Neural cell (in vitro differentiated cells): ENCODE data around the gene PLXDC2. TPM values are rescaled to one million over a fixed set of nuclear protein-coding genes. Genes with fewer than 3 reads are reported as not detected.

Experiments
- H2AFZ ChIP-seq: fragments of 200-600, 300-800 bp; sonication (generic), shearing (Covaris generic); 2 replicates; pipeline ENCODE4 v1.6.0; 2014; ENCODE audit warnings: low read depth, mild to moderate bottlenecking, antibody characterized with exemption, low read length, moderate library complexity
- H3F3A ChIP-seq: fragments of 200-600 bp; shearing (Covaris generic); 2 replicates; pipeline ENCODE4 v1.6.1; 2016; ENCODE audit warnings: mild to moderate bottlenecking, moderate library complexity, mixed read lengths, antibody characterized with exemption, low read length; ENCODE audit not compliant: insufficient read depth, poor library complexity, severe bottlenecking
- H3K27ac ChIP-seq: fragments of 200-600, 300-800 bp; sonication (generic), shearing (Covaris generic); 2 replicates; pipeline ENCODE4 v1.5.1; 2014; ENCODE audit warnings: mild to moderate bottlenecking, low read length, moderate library complexity
- H3K27me3 ChIP-seq: fragments of 300-800, 200-600 bp; sonication (generic), shearing (Covaris generic); 2 replicates; pipeline ENCODE4 v1.6.0; 2014; ENCODE audit warnings: mild to moderate bottlenecking, low read depth, low read length, moderate library complexity; ENCODE audit not compliant: insufficient read depth
- H3K36me3 ChIP-seq: fragments of 300-800, 200-600 bp; sonication (generic), shearing (Covaris generic); 2 replicates; pipeline ENCODE4 v1.5.1; 2014; ENCODE audit warnings: mild to moderate bottlenecking, antibody characterized with exemption, low read length, moderate library complexity; ENCODE audit not compliant: insufficient read depth
- H3K4me2 ChIP-seq: fragments of 300-800, 200-600 bp; sonication (generic), shearing (Covaris generic); 2 replicates; pipeline ENCODE4 v1.6.0; 2014; ENCODE audit warnings: mild to moderate bottlenecking, low read length
- H3K4me3 ChIP-seq: fragments of 300-800, 200-600 bp; sonication (generic), shearing (Covaris generic); 2 replicates; pipeline ENCODE4 v1.5.1; 2014; ENCODE audit warnings: mild to moderate bottlenecking, low read length, moderate library complexity
- H3K79me2 ChIP-seq: fragments of 200-600 bp; shearing (Covaris generic); replicated peaks from 2 replicates; pipeline ENCODE4 v1.6.0; 2014; ENCODE audit warnings: mild to moderate bottlenecking, low read length, moderate library complexity; ENCODE audit not compliant: insufficient read depth
- H3K9ac ChIP-seq: fragments of 300-800, 200-600 bp; sonication (generic), shearing (Covaris generic); 2 replicates; pipeline ENCODE4 v1.6.1; 2016; ENCODE audit warnings: mild to moderate bottlenecking, low read length, mixed read lengths
- H3K9me2 ChIP-seq: fragments of 200-600 bp; shearing (Covaris generic); 2 replicates; pipeline ENCODE4 v1.6.1; 2016; ENCODE audit warnings: mild to moderate bottlenecking, low read length, mixed read lengths; ENCODE audit not compliant: insufficient read depth
- H3K9me3 ChIP-seq: fragments of 200-600, 300-800 bp; sonication (generic), shearing (Covaris generic); 2 replicates; pipeline ENCODE4 v1.6.1; 2016; ENCODE audit warnings: mild to moderate bottlenecking, mixed run types, low read length, moderate library complexity, mixed read lengths
- H4K20me1 ChIP-seq: fragments of 200-600 bp; shearing (Covaris generic); 2 replicates; pipeline ENCODE4 v1.6.1; 2016; ENCODE audit warnings: mild to moderate bottlenecking, mixed run types; ENCODE audit not compliant: insufficient read depth
- EP300 ChIP-seq: fragments of 450-650 bp; conservative IDR thresholded peaks from 2 replicates; pipeline ENCODE4 v1.6.1; 2014; ENCODE audit warnings: antibody characterized with exemption, mild to moderate bottlenecking, moderate library complexity; ENCODE audit not compliant: poor library complexity, severe bottlenecking
- EZH2 ChIP-seq: fragments of 200-600, 300-800 bp; shearing (Covaris generic), sonication (generic); IDR thresholded peaks from 2 replicates; pipeline ENCODE4 v1.6.1; 2014; ENCODE audit warnings: antibody characterized with exemption, low read length, borderline replicate concordance, mild to moderate bottlenecking; ENCODE audit not compliant: insufficient read depth, poor library complexity, severe bottlenecking
- MXI1 ChIP-seq: fragments of 450-650 bp; conservative IDR thresholded peaks from 2 replicates; pipeline ENCODE4 v1.6.1; 2014; ENCODE audit warnings: antibody characterized with exemption, mild to moderate bottlenecking; ENCODE audit not compliant: poor library complexity, severe bottlenecking
- POLR2AphosphoS5 ChIP-seq: IDR thresholded peaks from 2 replicates; pipeline ENCODE4 v1.6.1; 2012
- RAD21 ChIP-seq: fragments of 450-650 bp; conservative IDR thresholded peaks from 2 replicates; pipeline ENCODE4 v1.6.1; 2014; ENCODE audit warnings: antibody characterized with exemption, mild to moderate bottlenecking, moderate library complexity
- REST ChIP-seq: IDR thresholded peaks from 2 replicates; pipeline ENCODE4 v1.6.1; 2012; ENCODE audit warnings: borderline replicate concordance
- SMC3 ChIP-seq: fragments of 450-650 bp; conservative IDR thresholded peaks from 2 replicates; pipeline ENCODE4 v1.6.1; 2014; ENCODE audit warnings: antibody characterized with exemption, mild to moderate bottlenecking, moderate library complexity; ENCODE audit not compliant: poor library complexity
- TAF1 ChIP-seq: IDR thresholded peaks from 2 replicates; pipeline ENCODE4 v1.6.1; 2012; ENCODE audit warnings: low read depth
- polyA plus RNA-seq: library from polyadenylated mRNA; depleted of rRNA; stranded (reverse); fragments of >200 nt; gene quantifications from 2 replicates; pipeline ENCODE4 v1.2.3, GENCODE V29; 2014
- TF ChIP-seq, protein P1 (sequence below): fragments of 450-650 bp; IDR thresholded peaks from 2 replicates; pipeline ENCODE4 v1.5.1; 2014; ENCODE audit warnings: antibody characterized with exemption, mild to moderate bottlenecking, moderate library complexity; ENCODE audit not compliant: poor library complexity, severe bottlenecking

PLXDC2 gene
- polyA plus RNA-seq, 1 donor from 2014 or later: 2.3 TPM

DNA sequence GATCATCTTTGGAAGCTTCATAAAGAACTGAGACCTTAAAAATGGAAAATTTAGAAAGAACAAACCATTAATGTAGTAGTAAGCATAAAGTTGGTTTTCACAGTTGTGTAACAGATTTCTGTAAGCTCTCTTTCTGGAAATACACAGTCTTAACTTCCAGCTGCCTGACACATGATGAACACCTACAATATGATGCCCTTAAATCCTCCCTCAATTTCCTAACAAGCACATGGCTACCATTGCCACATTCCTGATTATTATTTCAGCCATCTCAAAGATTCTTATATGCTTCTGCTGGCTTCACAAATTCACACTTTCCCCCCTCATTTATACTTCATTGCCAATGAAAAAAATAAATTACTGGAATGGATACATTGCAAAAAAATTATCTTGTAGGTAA lies 49.4 kb downstream of the PLXDC2 start:
- Histone ChIP-seq H3K9ac (no peak overlapping the region), H3K36me3 (no peaks in the 10 kb centered on the region), H3K27ac (no peak overlapping the region)

GRCh38 chr10:19869370-19869769 lies 53.1 kb downstream of the PLXDC2 start:
- no peaks in the 10 kb centered on the region for H3F3A ChIP-seq
- H2AFZ ChIP-seq: no peak overlapping the region
- H3K9ac ChIP-seq: no peak overlapping the region
- TF ChIP-seq, protein P1, sequence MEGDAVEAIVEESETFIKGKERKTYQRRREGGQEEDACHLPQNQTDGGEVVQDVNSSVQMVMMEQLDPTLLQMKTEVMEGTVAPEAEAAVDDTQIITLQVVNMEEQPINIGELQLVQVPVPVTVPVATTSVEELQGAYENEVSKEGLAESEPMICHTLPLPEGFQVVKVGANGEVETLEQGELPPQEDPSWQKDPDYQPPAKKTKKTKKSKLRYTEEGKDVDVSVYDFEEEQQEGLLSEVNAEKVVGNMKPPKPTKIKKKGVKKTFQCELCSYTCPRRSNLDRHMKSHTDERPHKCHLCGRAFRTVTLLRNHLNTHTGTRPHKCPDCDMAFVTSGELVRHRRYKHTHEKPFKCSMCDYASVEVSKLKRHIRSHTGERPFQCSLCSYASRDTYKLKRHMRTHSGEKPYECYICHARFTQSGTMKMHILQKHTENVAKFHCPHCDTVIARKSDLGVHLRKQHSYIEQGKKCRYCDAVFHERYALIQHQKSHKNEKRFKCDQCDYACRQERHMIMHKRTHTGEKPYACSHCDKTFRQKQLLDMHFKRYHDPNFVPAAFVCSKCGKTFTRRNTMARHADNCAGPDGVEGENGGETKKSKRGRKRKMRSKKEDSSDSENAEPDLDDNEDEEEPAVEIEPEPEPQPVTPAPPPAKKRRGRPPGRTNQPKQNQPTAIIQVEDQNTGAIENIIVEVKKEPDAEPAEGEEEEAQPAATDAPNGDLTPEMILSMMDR: no peak
- TF ChIP-seq RAD21 (no peak), MXI1 (no peak), TAF1 (no peak), EZH2 (no peak), POLR2AphosphoS5 (no peak), REST (no peak), EP300 (no peak)

More for the DNA sequence above, 49.4 kb downstream of the PLXDC2 start:
- no peaks in the 10 kb centered on the region for H3K79me2 ChIP-seq
- no peak overlapping the region for H3K4me2 ChIP-seq
- no peaks in the 10 kb centered on the region for H4K20me1 ChIP-seq
- H3K9me3 ChIP-seq: no peaks in the 10 kb centered on the region
- no peak overlapping the region for H3K4me3 ChIP-seq
- no peaks in the 10 kb centered on the region for H3F3A ChIP-seq
- no peak overlapping the region for H2AFZ ChIP-seq
- H3K27me3 ChIP-seq: no peaks in the 10 kb centered on the region
- H3K9me2 ChIP-seq: no peaks in the 10 kb centered on the region
- no peak for TF ChIP-seq SMC3
- TF ChIP-seq RAD21: no peak
- TF ChIP-seq, protein P1: no peak
- TF ChIP-seq EP300: no peak
- TF ChIP-seq POLR2AphosphoS5: no peak
- TF ChIP-seq REST: no peak
- TF ChIP-seq EZH2: no peak
- TF ChIP-seq MXI1: no peak
- no peak for TF ChIP-seq TAF1

More at GRCh38 chr10:19869370-19869769, 53.1 kb downstream of the PLXDC2 start:
- Histone ChIP-seq H3K9me3 (no peaks in the 10 kb centered on the region), H3K4me2 (no peak overlapping the region), H3K9me2 (no peaks in the 10 kb centered on the region), H4K20me1 (no peaks in the 10 kb centered on the region), H3K27ac (no peak overlapping the region), H3K27me3 (no peaks in the 10 kb centered on the region), H3K79me2 (no peaks in the 10 kb centered on the region), H3K4me3 (no peak overlapping the region), H3K36me3 (no peaks in the 10 kb centered on the region)
